NOMO-1 treated with DMSO at 0.1 percent for 48 hours (cell line): ENCODE measurements around the gene SCAI.
"Not testable (repeated sequence)": the region's sequence is repeated elsewhere in the genome, so short reads cannot be mapped to it uniquely, and the experiment has no call there.

Experiments used
- DNase-seq: peaks from one replicate; lab custom pipeline; 2025; ENCODE audit not compliant: unreplicated experiment; lab: John Stamatoyannopoulos, UW

The SCAI gene

GRCh38 chr9:124949387-124949786 is 193.9 kb downstream of the SCAI start:
- no peak for DNase-seq

- no peak for DNase-seq
These were observed 195.5 kb downstream of the SCAI start for GRCh38 chr9:124947727-124948391.

GRCh38 chr9:124946167-124946566 is 197.2 kb downstream of the SCAI start:
- DNase-seq: no peak

GRCh38 chr9:124941679-124942561 is 201.4 kb downstream of the SCAI start:
- peak; percentile 58 for DNase-seq

- DNase-seq: peak; percentile 87
These were observed 202.2 kb downstream of the SCAI start, which contains the start of gene GOLGA1 for GRCh38 chr9:124940894-124941678. Gene GOLGA1, minus strand, starts transcription at chr9:124941083. Its CDS starts 2,372 bp downstream, at chr9:124938711.

GRCh38 chr9:124940521-124940893 is 202.8 kb downstream of the SCAI start:
- no peak for DNase-seq

GRCh38 chr9:124939944-124940343 is 203.4 kb downstream of the SCAI start:
- DNase-seq: no peak

- DNase-seq: peak; percentile 84
These were observed 209.0 kb downstream of the SCAI start for GRCh38 chr9:124934290-124934689.

- peak; percentile 53 for DNase-seq
These were observed 211.0 kb downstream of the SCAI start for GRCh38 chr9:124932333-124932732.

- DNase-seq: no peak
These were observed 213.9 kb downstream of the SCAI start for GRCh38 chr9:124929464-124929863.

GRCh38 chr9:124928116-124928515 is 215.2 kb downstream of the SCAI start:
- DNase-seq: no peak

GRCh38 chr9:124920394-124920793 is 222.9 kb downstream of the SCAI start:
- DNase-seq: not testable (repeated sequence)

- no peak for DNase-seq
These were observed 228.4 kb downstream of the SCAI start for GRCh38 chr9:124914753-124915405.

- DNase-seq: no peak
These were observed 229.9 kb downstream of the SCAI start for GRCh38 chr9:124913378-124913777.

- no peak for DNase-seq
These were observed 231.6 kb downstream of the SCAI start for GRCh38 chr9:124911766-124912165.

- DNase-seq: no peak
These were observed 235.2 kb downstream of the SCAI start for GRCh38 chr9:124908098-124908497.

- no peak for DNase-seq
These were observed 236.4 kb downstream of the SCAI start for GRCh38 chr9:124906966-124907365.

- no peak for DNase-seq
These were observed 243.5 kb downstream of the SCAI start for GRCh38 chr9:124899845-124900244.

- DNase-seq: no peak
These were observed 245.5 kb downstream of the SCAI start for GRCh38 chr9:124897570-124898460.

GRCh38 chr9:124894741-124895170 is 248.6 kb downstream of the SCAI start:
- peak; percentile 31 for DNase-seq
